Body of pancreas (tissue), 4 donors: ENCODE results near the gene PCDHB4.

Experiments used
- POLR2A ChIP-seq, 3 donors: fragments of 450-650 bp; IDR thresholded peaks; one replicate each; pipeline ENCODE4 v1.6.1; 2016; ENCODE audit warnings: antibody characterized with exemption in 3 of 3, mild to moderate bottlenecking in 2 of 3
- TF ChIP-seq, protein P1 (sequence below), 7 experiments: fragments of 450-650 bp in 4 of 7; fragments of 200-600 bp in 3 of 7; sonication (generic) in 3 of 7; IDR thresholded peaks; one replicate each; pipeline ENCODE4 v1.5.1; 2016 to 2019; ENCODE audit warnings: antibody characterized with exemption in 7 of 7

GRCh38 chr5:141119250-141119649, 2.4 kb upstream of the PCDHB4 start:
- TF ChIP-seq, protein P1, sequence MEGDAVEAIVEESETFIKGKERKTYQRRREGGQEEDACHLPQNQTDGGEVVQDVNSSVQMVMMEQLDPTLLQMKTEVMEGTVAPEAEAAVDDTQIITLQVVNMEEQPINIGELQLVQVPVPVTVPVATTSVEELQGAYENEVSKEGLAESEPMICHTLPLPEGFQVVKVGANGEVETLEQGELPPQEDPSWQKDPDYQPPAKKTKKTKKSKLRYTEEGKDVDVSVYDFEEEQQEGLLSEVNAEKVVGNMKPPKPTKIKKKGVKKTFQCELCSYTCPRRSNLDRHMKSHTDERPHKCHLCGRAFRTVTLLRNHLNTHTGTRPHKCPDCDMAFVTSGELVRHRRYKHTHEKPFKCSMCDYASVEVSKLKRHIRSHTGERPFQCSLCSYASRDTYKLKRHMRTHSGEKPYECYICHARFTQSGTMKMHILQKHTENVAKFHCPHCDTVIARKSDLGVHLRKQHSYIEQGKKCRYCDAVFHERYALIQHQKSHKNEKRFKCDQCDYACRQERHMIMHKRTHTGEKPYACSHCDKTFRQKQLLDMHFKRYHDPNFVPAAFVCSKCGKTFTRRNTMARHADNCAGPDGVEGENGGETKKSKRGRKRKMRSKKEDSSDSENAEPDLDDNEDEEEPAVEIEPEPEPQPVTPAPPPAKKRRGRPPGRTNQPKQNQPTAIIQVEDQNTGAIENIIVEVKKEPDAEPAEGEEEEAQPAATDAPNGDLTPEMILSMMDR (IDR thresholded peaks at IDR 0.05): no peak
- TF ChIP-seq POLR2A (IDR thresholded peaks at IDR 0.05): no peak
